IMR-90 (cell line): ENCODE measurements around the gene LRRIQ4. TPM values are rescaled to one million over a fixed set of nuclear protein-coding genes. Genes with fewer than 3 reads are reported as not detected.

Experiments used
- ATAC-seq: fragments of 200-7000 bp; cut with Tn5 transposase; 2 replicates; pipeline ENCODE4 v1.9.1; 2020; ENCODE audit warnings: low read depth, mild to moderate bottlenecking, moderate library complexity
- BruUV-seq: library from RNA; stranded (reverse); fragments of 400-500 nt; replicated peaks from 2 replicates; lab custom pipeline; 2021; lab: Mats Ljungman, UMichigan
- CTCF ChIA-PET: fragments of 300-600 bp; formaldehyde crosslinking; extraction: SDS; loops from one replicate; lab custom pipeline; 2021; ENCODE audit warnings: antibody characterized with exemption; lab: Yijun Ruan, JAX
- POLR2A ChIA-PET: fragments of 300-600 bp; sonication (Branson Sonifier 250); formaldehyde crosslinking; loops from one replicate; lab custom pipeline; 2022; ENCODE audit warnings: antibody characterized with exemption; ENCODE audit not compliant: unreplicated experiment; lab: Charles Lee
- DNase-seq: peaks from one replicate; pipeline ENCODE4 v3.0.0; 2013
- H2AFZ ChIP-seq: replicated peaks from 2 replicates; pipeline ENCODE3; 2013; ENCODE audit warnings: low read length, mild to moderate bottlenecking; ENCODE audit not compliant: poor library complexity
- H2AK5ac ChIP-seq: 2 replicates; pipeline ENCODE4 v1.6.1; 2013; ENCODE audit warnings: low read depth, low read length, inconsistent platforms
- H2AK9ac ChIP-seq: replicated peaks from 2 replicates; pipeline ENCODE3; 2013; ENCODE audit warnings: mild to moderate bottlenecking, low read depth, low read length, moderate library complexity; ENCODE audit not compliant: poor library complexity
- H2BK120ac ChIP-seq: 2 replicates; pipeline ENCODE4 v1.6.1; 2013; ENCODE audit warnings: low read depth, low read length, inconsistent platforms
- H2BK15ac ChIP-seq: 3 replicates; pipeline ENCODE4 v1.6.1; 2013; ENCODE audit warnings: low read depth, low read length, inconsistent platforms
- H2BK20ac ChIP-seq: 2 replicates; pipeline ENCODE4 v1.6.1; 2013; ENCODE audit warnings: low read depth, mild to moderate bottlenecking, inconsistent platforms, low read length, moderate library complexity
- H2BK5ac ChIP-seq: 2 replicates; pipeline ENCODE4 v1.6.1; 2013; ENCODE audit warnings: mild to moderate bottlenecking, low read depth, low read length, inconsistent platforms; ENCODE audit not compliant: poor library complexity, severe bottlenecking
- H3K14ac ChIP-seq: replicated peaks from 2 replicates; pipeline ENCODE4 v1.6.1; 2013; ENCODE audit warnings: low read depth, low read length, inconsistent platforms
- H3K18ac ChIP-seq: 2 replicates; pipeline ENCODE4 v1.6.1; 2013; ENCODE audit warnings: low read depth, low read length, control low read depth
- H3K23ac ChIP-seq: 2 replicates; pipeline ENCODE4 v1.6.1; 2013; ENCODE audit warnings: low read depth, low read length, inconsistent platforms
- H3K27ac ChIP-seq: 2 replicates; pipeline ENCODE4 v1.5.1; 2013; ENCODE audit warnings: mild to moderate bottlenecking, control low read depth, low read length; ENCODE audit not compliant: insufficient read depth
- H3K27me3 ChIP-seq: 2 replicates; pipeline ENCODE4 v1.6.1; 2013; ENCODE audit warnings: low read length; ENCODE audit not compliant: control insufficient read depth, insufficient read depth
- H3K36me3 ChIP-seq: 2 replicates; pipeline ENCODE4 v1.6.1; 2013; ENCODE audit warnings: low read length, mixed read lengths; ENCODE audit not compliant: control insufficient read depth, insufficient read depth
- H3K4ac ChIP-seq: 2 replicates; pipeline ENCODE4 v1.6.1; 2013; ENCODE audit warnings: low read depth, low read length, inconsistent platforms
- H3K4me1 ChIP-seq: 2 replicates; pipeline ENCODE4 v1.6.1; 2013; ENCODE audit warnings: low read length, mixed read lengths; ENCODE audit not compliant: control insufficient read depth, insufficient read depth
- H3K4me2 ChIP-seq: 2 replicates; pipeline ENCODE4 v1.6.1; 2013; ENCODE audit warnings: low read depth, mild to moderate bottlenecking, control low read depth, low read length, moderate library complexity
- H3K4me3 ChIP-seq: 2 replicates; pipeline ENCODE4 v1.5.1; 2013; ENCODE audit warnings: low read depth, mild to moderate bottlenecking, control low read depth, low read length, moderate library complexity; ENCODE audit not compliant: insufficient read depth
- H3K56ac ChIP-seq: 2 replicates; pipeline ENCODE4 v1.6.1; 2013; ENCODE audit warnings: low read length, inconsistent platforms; ENCODE audit not compliant: insufficient read depth; ENCODE audit errors: extremely low read depth
- H3K79me1 ChIP-seq, 2 experiments: 2 replicates each; pipeline ENCODE4 v1.6.1; 2013; ENCODE audit warnings: low read length in 2 of 2, inconsistent platforms in 1 of 2, low read depth in 1 of 2
- H3K9ac ChIP-seq: 2 replicates; pipeline ENCODE4 v1.6.1; 2013; ENCODE audit warnings: low read depth, low read length, control low read depth
- H3K9me1 ChIP-seq: 2 replicates; pipeline ENCODE4 v1.6.1; 2013; ENCODE audit warnings: low read length, inconsistent platforms; ENCODE audit not compliant: insufficient read depth
- H3K9me3 ChIP-seq: 2 replicates; pipeline ENCODE4 v1.6.1; 2013; ENCODE audit warnings: low read length; ENCODE audit not compliant: control insufficient read depth, insufficient read depth
- H4K20me1 ChIP-seq: 2 replicates; pipeline ENCODE4 v1.6.1; 2013; ENCODE audit warnings: low read length, inconsistent platforms; ENCODE audit not compliant: insufficient read depth
- H4K5ac ChIP-seq: 2 replicates; pipeline ENCODE4 v1.6.1; 2013; ENCODE audit warnings: mild to moderate bottlenecking, low read depth, low read length, control low read depth
- H4K8ac ChIP-seq, 2 experiments: 2 replicates each; pipeline ENCODE4 v1.6.1; 2013; ENCODE audit warnings: low read depth in 2 of 2, low read length in 2 of 2, control low read depth in 1 of 2, inconsistent platforms in 1 of 2
- H4K91ac ChIP-seq: 2 replicates; pipeline ENCODE4 v1.6.1; 2013; ENCODE audit warnings: low read depth, low read length, inconsistent platforms; ENCODE audit not compliant: insufficient read depth
- BHLHE40 ChIP-seq: fragments of 150-350 bp; IDR thresholded peaks from 2 replicates; pipeline ENCODE4 v1.6.1; 2016; ENCODE audit warnings: mild to moderate bottlenecking, low read depth, low read length
- MAFK ChIP-seq: IDR thresholded peaks from 2 replicates; pipeline ENCODE4 v1.6.1; 2012; ENCODE audit warnings: low read depth, low read length, improper control_type of control experiment
- WGBS, 2 experiments: methylation state at CpG; one replicate each; pipeline versions ENCODE4 v1.1.5 to v1.1.7; 2013; ENCODE audit warnings: missing lambda C conversion rate in 2 of 2; ENCODE audit not compliant: insufficient read length in 1 of 2; ENCODE audit errors: extremely low coverage in 2 of 2; 5-methylcytosine and 5-hydroxymethylcytosine counted together
- dilution Hi-C: fragments of 300-500 bp; cut with HindIII; formaldehyde crosslinking; loops from one replicate; pipeline ENCODE4 v1.14.3; 2018; ENCODE audit warnings: low sequenced_read_pairs; ENCODE audit not compliant: unreplicated experiment
- in situ Hi-C: fragments of 300-500 bp; cut with MboI; formaldehyde crosslinking; loops from 3 replicates; pipeline ENCODE4 v1.14.3; 2019; ENCODE audit warnings: low sequenced_read_pairs, inconsistent platforms, mixed read lengths
- intact Hi-C: fragments of 100-400 bp; cut with micrococcal nuclease; formaldehyde crosslinking; loops from 2 replicates; pipeline ENCODE4 v1.10.0; 2022
- polyA plus RNA-seq, 3 experiments: library from polyadenylated mRNA; depleted of rRNA; stranded (reverse); fragments of >200 nt; gene quantifications; 2 replicates each; pipeline ENCODE4 v1.2.3, GENCODE V29; 2012; ENCODE audit warnings: low replicate concordance in 1 of 3
- total RNA-seq: library from RNA; depleted of rRNA; stranded (reverse); fragments of >200 nt; gene quantifications from 2 replicates; pipeline ENCODE4 v1.2.3, GENCODE V29; 2012

LRRIQ4 gene
- total and polyA plus RNA-seq, 2 of the 4 experiments (the other 2 are of a cell fraction), result not detected

- no peak for ATAC-seq
- Histone ChIP-seq H2BK5ac (no peak overlapping the region), H3K9ac (no peak overlapping the region), H3K4me3 (no peak overlapping the region), H3K9me3 (no peaks in the 10 kb centered on the region), H3K4ac (no peak overlapping the region), H3K56ac (no peak overlapping the region), H3K4me2 (no peak overlapping the region), H3K23ac (no peak overlapping the region), H2AK9ac (no peak overlapping the region), H2AK5ac (no peak overlapping the region), H4K5ac (no peak overlapping the region), H3K36me3 (peaks cover 17% of the 10 kb centered on the region), H3K14ac (no peak overlapping the region), H3K9me1 (0 out of 2 replicates have a peak, but pooled peaks cover 4% of the 10 kb centered on the region), H3K27me3 (no peaks in the 10 kb centered on the region), H4K20me1 (no peaks in the 10 kb centered on the region), H2AFZ (no peak overlapping the region), H2BK15ac (no peak overlapping the region), H4K91ac (no peak overlapping the region), H3K27ac (no peak overlapping the region), H4K8ac (no peak overlapping the region), H2BK20ac (no peak overlapping the region), H2BK120ac (no peak overlapping the region), H3K18ac (no peak overlapping the region), H3K4me1 (peaks cover 4% of the 10 kb centered on the region), H3K79me1 (peaks cover 3 to 9% of the 10 kb centered on the region in 2 experiments; a peak in 2 of 4 replicates)
- ChIA-PET POLR2A (no interaction called here), CTCF (no interaction called here)
- BruUV-seq, result no TSS peak
- in situ Hi-C loops (no loop called here), dilution Hi-C loops (no loop called here), intact Hi-C loops (no loop called here)
- no peak for DNase-seq
- TF ChIP-seq MAFK (peak; percentile 75), BHLHE40 (no peak)
- WGBS, 2 experiments, result no CpG with 5 or more reads among the region's 4 CpGs
Measured at GRCh38 chr3:169787120-169787519, 25.6 kb upstream of the LRRIQ4 start.
